ENCODE results near the gene SLC35F3. TPM values are rescaled to one million over a fixed set of nuclear protein-coding genes. Genes with fewer than 3 reads are reported as not detected.

SLC35F3 gene
- total and polyA plus RNA-seq, 7 donors = under 0.01 to 0.54 (median 0.28) TPM; not detected in 2

- intact Hi-C loops (cut with DNase I) = no loop called here
- no peak overlapping the region for H3K4me3 ChIP-seq
- H3K27ac ChIP-seq = no peak overlapping the region
- no peaks in the 10 kb centered on the region for H3K9me3 ChIP-seq
- TF ChIP-seq POLR2AphosphoS5 (IDR thresholded peaks at IDR 0.05) (no peak), POLR2A (IDR thresholded peaks at IDR 0.05) (no peak), EP300 (IDR thresholded peaks at IDR 0.05) (no peak)
- TF ChIP-seq, protein P1, sequence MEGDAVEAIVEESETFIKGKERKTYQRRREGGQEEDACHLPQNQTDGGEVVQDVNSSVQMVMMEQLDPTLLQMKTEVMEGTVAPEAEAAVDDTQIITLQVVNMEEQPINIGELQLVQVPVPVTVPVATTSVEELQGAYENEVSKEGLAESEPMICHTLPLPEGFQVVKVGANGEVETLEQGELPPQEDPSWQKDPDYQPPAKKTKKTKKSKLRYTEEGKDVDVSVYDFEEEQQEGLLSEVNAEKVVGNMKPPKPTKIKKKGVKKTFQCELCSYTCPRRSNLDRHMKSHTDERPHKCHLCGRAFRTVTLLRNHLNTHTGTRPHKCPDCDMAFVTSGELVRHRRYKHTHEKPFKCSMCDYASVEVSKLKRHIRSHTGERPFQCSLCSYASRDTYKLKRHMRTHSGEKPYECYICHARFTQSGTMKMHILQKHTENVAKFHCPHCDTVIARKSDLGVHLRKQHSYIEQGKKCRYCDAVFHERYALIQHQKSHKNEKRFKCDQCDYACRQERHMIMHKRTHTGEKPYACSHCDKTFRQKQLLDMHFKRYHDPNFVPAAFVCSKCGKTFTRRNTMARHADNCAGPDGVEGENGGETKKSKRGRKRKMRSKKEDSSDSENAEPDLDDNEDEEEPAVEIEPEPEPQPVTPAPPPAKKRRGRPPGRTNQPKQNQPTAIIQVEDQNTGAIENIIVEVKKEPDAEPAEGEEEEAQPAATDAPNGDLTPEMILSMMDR (IDR thresholded peaks at IDR 0.05) = no peak
- no peaks in the 10 kb centered on the region for H3K36me3 ChIP-seq
- no peak for DNase-seq
- H3K4me1 ChIP-seq = no peaks in the 10 kb centered on the region
- peaks cover 0 to 24% (median 0%) of the 10 kb centered on the region in 3 donors for H3K27me3 ChIP-seq
- WGBS, 2 donors = 65 to 85% methylated on average over 55 of the region's 55 CpGs
These were observed 326.8 kb downstream of the SLC35F3 start for GRCh38 chr1:234231061-234231892.

- Histone ChIP-seq H3K27ac (no peak overlapping the region), H3K4me3 (no peak overlapping the region), H3K27me3 (peaks cover 0 to 24% (median 0%) of the 10 kb centered on the region in 3 donors), H3K9me3 (no peaks in the 10 kb centered on the region), H3K4me1 (no peaks in the 10 kb centered on the region), H3K36me3 (no peaks in the 10 kb centered on the region)
- intact Hi-C loops (cut with DNase I) = no loop called here
- WGBS, 2 donors = 87 to 94% methylated on average over 13 of the region's 13 CpGs
- no peak for DNase-seq
- no peak for TF ChIP-seq POLR2AphosphoS5 (IDR thresholded peaks at IDR 0.05)
- TF ChIP-seq, protein P1 (IDR thresholded peaks at IDR 0.05) = no peak
- TF ChIP-seq POLR2A (IDR thresholded peaks at IDR 0.05) = no peak
These were observed 327.4 kb downstream of the SLC35F3 start for GRCh38 chr1:234231893-234232276.

DNA sequence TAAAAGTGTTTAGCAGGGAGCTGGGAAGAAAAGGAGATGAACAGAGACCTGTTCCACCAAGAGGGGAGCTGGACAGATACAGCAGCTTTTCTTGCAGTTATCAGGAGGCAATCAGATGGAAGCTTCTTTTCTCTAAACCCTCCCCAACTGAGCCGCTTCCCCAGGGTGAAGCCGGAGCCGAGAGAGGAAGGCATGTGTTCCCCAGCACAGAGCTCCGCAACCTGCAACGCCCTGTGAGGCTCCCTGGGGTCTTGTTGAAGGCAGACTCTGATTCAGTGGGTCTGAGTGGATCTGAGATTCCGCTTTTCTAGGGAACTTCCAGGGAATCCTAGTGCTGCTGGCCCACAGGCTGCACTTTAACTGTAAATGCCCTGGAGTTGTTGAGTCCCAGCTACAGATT lies 329.7 kb downstream of the SLC35F3 start:
- Histone ChIP-seq H3K4me1 (no peaks in the 10 kb centered on the region), H3K36me3 (no peaks in the 10 kb centered on the region), H3K4me3 (no peak overlapping the region), H3K27ac (no peak overlapping the region), H3K27me3 (peaks cover 0 to 24% (median 0%) of the 10 kb centered on the region in 3 donors), H3K9me3 (no peaks in the 10 kb centered on the region)
- WGBS, 2 donors = 70 to 83% methylated on average over 6 of the region's 6 CpGs
- intact Hi-C loops (cut with DNase I) = no loop called here
- TF ChIP-seq, protein P1 (IDR thresholded peaks at IDR 0.05) = no peak
- no peak for TF ChIP-seq EP300 (IDR thresholded peaks at IDR 0.05)
- no peak for TF ChIP-seq POLR2A (IDR thresholded peaks at IDR 0.05)
- TF ChIP-seq POLR2AphosphoS5 (IDR thresholded peaks at IDR 0.05) = no peak
- DNase-seq = no peak

- Histone ChIP-seq H3K27me3 (peaks cover 0 to 13% (median 0%) of the 10 kb centered on the region in 3 donors), H3K4me3 (no peak overlapping the region), H3K36me3 (no peaks in the 10 kb centered on the region), H3K4me1 (no peaks in the 10 kb centered on the region), H3K9me3 (no peaks in the 10 kb centered on the region), H3K27ac (no peak overlapping the region)
- 79 to 85% methylated on average over 4 of the region's 4 CpGs for WGBS, 2 donors
- TF ChIP-seq, protein P1 (IDR thresholded peaks at IDR 0.05) = no peak
- no peak for TF ChIP-seq POLR2AphosphoS5 (IDR thresholded peaks at IDR 0.05)
- intact Hi-C loops (cut with DNase I) = no loop called here
- DNase-seq = no peak
These were observed 331.0 kb downstream of the SLC35F3 start for GRCh38 chr1:234235434-234235881.
